ENCODE results near the gene MSRB3.

- TF ChIP-seq CTCF (IDR thresholded peaks at IDR 0.05) (no peak), POLR2A (IDR thresholded peaks at IDR 0.05) (no peak)
These were observed 45.6 kb downstream of the MSRB3 start for GRCh38 chr12:65324056-65324455.
